Progenitor cell of endocrine pancreas (in vitro differentiated cells): Measurements from ENCODE around the gene MRI1. TPM values are rescaled to one million over a fixed set of nuclear protein-coding genes. Genes with fewer than 3 reads are reported as not detected.
A peak's percentile ranks its signal among the peaks of the same experiment; 100 is the strongest.

Experiments
- DNase-seq: peaks from one replicate; pipeline ENCODE4 v3.0.0; 2021; ENCODE audit warnings: low spot score; ENCODE audit not compliant: unreplicated experiment
- H3K27ac Mint-ChIP-seq: 2 replicates; pipeline ENCODE4 v1.8.0; 2021; ENCODE audit warnings: mild to moderate bottlenecking, moderate library complexity, mixed read lengths
- H3K27me3 Mint-ChIP-seq: 2 replicates; pipeline ENCODE4 v1.8.0; 2021; ENCODE audit warnings: mixed read lengths
- H3K36me3 Mint-ChIP-seq: 2 replicates; pipeline ENCODE4 v1.8.0; 2022; ENCODE audit warnings: mixed read lengths; ENCODE audit not compliant: insufficient read depth
- H3K4me1 Mint-ChIP-seq: 2 replicates; pipeline ENCODE4 v1.8.0; 2021; ENCODE audit warnings: low read depth, mixed read lengths
- H3K4me3 Mint-ChIP-seq: 2 replicates; pipeline ENCODE4 v1.8.0; 2021; ENCODE audit warnings: low read depth, mild to moderate bottlenecking, moderate library complexity, mixed read lengths
- H3K9me3 Mint-ChIP-seq: 2 replicates; pipeline ENCODE4 v1.8.0; 2021; ENCODE audit warnings: low read depth, mixed read lengths
- CTCF ChIP-seq: fragments of 200-600 bp; sonication (generic); IDR thresholded peaks from one replicate; pipeline ENCODE4 v1.5.0; 2021; ENCODE audit warnings: antibody characterized with exemption, mild to moderate bottlenecking; ENCODE audit not compliant: unreplicated experiment
- total RNA-seq: library from RNA; stranded (reverse); gene quantifications from 2 replicates; pipeline ENCODE4 v1.2.1, GENCODE V29; 2021

MRI1 gene
- total RNA-seq, 1 donor from 2014 or later, result 23.0 TPM

GRCh38 chr19:13726323-13726722 is 38.0 kb upstream of the MRI1 start:
- Mint-ChIP-seq H3K9me3 (no peaks in the 10 kb centered on the region), H3K4me1 (peaks cover 4% of the 10 kb centered on the region), H3K27me3 (peaks cover 3% of the 10 kb centered on the region), H3K36me3 (no peaks in the 10 kb centered on the region), H3K27ac (no peak overlapping the region), H3K4me3 (no peak overlapping the region)
- no peak for TF ChIP-seq CTCF
- DNase-seq, result no peak

GRCh38 chr19:13727798-13728197 is 36.5 kb upstream of the MRI1 start:
- no peak overlapping the region for H3K27ac Mint-ChIP-seq
- peaks cover 3% of the 10 kb centered on the region for H3K27me3 Mint-ChIP-seq
- no peak for DNase-seq
- H3K4me1 Mint-ChIP-seq, result peaks cover 7% of the 10 kb centered on the region
- no peak overlapping the region for H3K4me3 Mint-ChIP-seq
- TF ChIP-seq CTCF, result no peak
- H3K36me3 Mint-ChIP-seq, result no peaks in the 10 kb centered on the region
- H3K9me3 Mint-ChIP-seq, result no peaks in the 10 kb centered on the region

GRCh38 chr19:13729859-13730258 is 34.5 kb upstream of the MRI1 start:
- DNase-seq, result no peak
- no peak overlapping the region for H3K4me3 Mint-ChIP-seq
- TF ChIP-seq CTCF, result no peak
- H3K4me1 Mint-ChIP-seq, result peaks cover 7% of the 10 kb centered on the region
- H3K27ac Mint-ChIP-seq, result no peak overlapping the region
- H3K9me3 Mint-ChIP-seq, result no peaks in the 10 kb centered on the region
- peaks cover 2% of the 10 kb centered on the region for H3K36me3 Mint-ChIP-seq
- no peaks in the 10 kb centered on the region for H3K27me3 Mint-ChIP-seq

- no peak for TF ChIP-seq CTCF
- peak overlapping the region; percentile 68 for H3K4me3 Mint-ChIP-seq
- H3K9me3 Mint-ChIP-seq, result no peaks in the 10 kb centered on the region
- H3K27ac Mint-ChIP-seq, result peak overlapping the region; percentile 99
- H3K27me3 Mint-ChIP-seq, result no peaks in the 10 kb centered on the region
- DNase-seq, result peak; percentile 92
- peaks cover 7% of the 10 kb centered on the region for H3K4me1 Mint-ChIP-seq
- peaks cover 2% of the 10 kb centered on the region for H3K36me3 Mint-ChIP-seq
These were observed 33.0 kb upstream of the MRI1 start for GRCh38 chr19:13731147-13731964.

GRCh38 chr19:13732337-13732736 is 32.0 kb upstream of the MRI1 start:
- TF ChIP-seq CTCF, result no peak
- H3K36me3 Mint-ChIP-seq, result peaks cover 2% of the 10 kb centered on the region
- no peak overlapping the region for H3K27ac Mint-ChIP-seq
- peaks cover 7% of the 10 kb centered on the region for H3K4me1 Mint-ChIP-seq
- peak overlapping the region; percentile 68 for H3K4me3 Mint-ChIP-seq
- H3K27me3 Mint-ChIP-seq, result no peaks in the 10 kb centered on the region
- H3K9me3 Mint-ChIP-seq, result no peaks in the 10 kb centered on the region
- no peak for DNase-seq
